Measurements from ENCODE around the gene FPR2. TPM values are rescaled to one million over a fixed set of nuclear protein-coding genes. Genes with fewer than 3 reads are reported as not detected.
A peak's percentile ranks its signal among the peaks of the same experiment; 100 is the strongest.

The FPR2 gene
- total and polyA plus RNA-seq, 9 of the 15 experiments (the other 6 are each of a cell fraction or from before 2014, with no cell fraction given) = 0.03 to 0.15 (median 0.07) TPM; not detected in 6

DNA sequence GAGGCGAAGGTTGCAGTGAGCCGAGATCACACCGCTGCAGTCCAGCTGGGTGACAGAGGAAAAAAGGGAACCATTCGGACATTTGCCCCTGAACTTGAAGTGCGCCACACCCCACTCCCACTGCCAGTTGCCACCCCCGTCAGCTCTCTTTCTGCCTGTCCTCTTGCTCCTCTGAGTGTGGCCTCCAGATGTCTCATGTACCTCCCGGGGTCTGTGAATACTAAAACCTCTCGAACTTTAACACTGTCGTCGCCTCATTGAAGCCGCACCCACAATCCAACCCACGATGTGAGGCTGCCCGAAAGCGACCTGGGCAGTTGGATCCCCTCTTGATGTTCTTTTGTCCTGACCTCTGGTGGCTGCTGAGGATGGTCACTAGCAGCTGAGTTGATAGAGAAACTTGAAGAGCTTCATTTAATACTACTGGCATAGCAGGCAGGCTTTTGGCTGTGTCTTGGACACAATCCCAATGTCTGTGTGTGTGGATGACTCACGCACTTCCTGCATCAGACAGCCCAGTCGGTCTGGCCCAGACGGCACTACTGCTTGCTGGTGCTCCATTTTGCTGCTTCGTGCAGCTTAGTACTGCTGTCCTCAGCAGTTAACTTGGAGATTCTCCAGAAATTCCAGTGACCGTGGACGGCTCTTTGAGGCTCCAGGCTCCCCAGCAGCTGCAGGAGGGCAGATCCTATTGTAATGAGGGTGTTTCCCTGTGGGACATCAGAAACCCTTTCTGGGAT, 38.2 kb downstream of the FPR2 start:
- peak; percentile 97 for FAIRE-seq
- H3K4me3 ChIP-seq = no peak overlapping the region
- no peak for TF ChIP-seq NUFIP1 (IDR thresholded peaks at IDR 0.05; ENCODE audit: partially characterized antibody)
- TF ChIP-seq, protein P1, sequence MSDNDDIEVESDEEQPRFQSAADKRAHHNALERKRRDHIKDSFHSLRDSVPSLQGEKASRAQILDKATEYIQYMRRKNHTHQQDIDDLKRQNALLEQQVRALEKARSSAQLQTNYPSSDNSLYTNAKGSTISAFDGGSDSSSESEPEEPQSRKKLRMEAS (CRISPR knock-in tag; IDR thresholded peaks at IDR 0.05) = no peak
- no peak for TF ChIP-seq STAT5A (IDR thresholded peaks at IDR 0.05; ENCODE audit: borderline replicate concordance, low read length)
- peak; percentile 47; the same call in 1 of the 2 replicates for TF ChIP-seq SMAD3 (CRISPR knock-in tag; conservative IDR thresholded peaks at IDR 0.05)
- no peak for TF ChIP-seq ZNF3 (CRISPR knock-in tag; IDR thresholded peaks at IDR 0.05)
- no peak for TF ChIP-seq ARNT (IDR thresholded peaks at IDR 0.05)
- TF ChIP-seq THRA (IDR thresholded peaks at IDR 0.05) = no peak
- TF ChIP-seq ZNF75A (CRISPR knock-in tag; IDR thresholded peaks at IDR 0.05) = no peak
- TF ChIP-seq HDAC6 (IDR thresholded peaks at IDR 0.05; ENCODE audit: low read depth, low read length) = no peak
- no peak for TF ChIP-seq MCM2 (IDR thresholded peaks at IDR 0.05; ENCODE audit: low read depth)
- TF ChIP-seq TOE1 (IDR thresholded peaks at IDR 0.05; ENCODE audit: borderline replicate concordance) = no peak
- TF ChIP-seq TOE1 (CRISPR knock-in tag; IDR thresholded peaks at IDR 0.05; ENCODE audit: borderline replicate concordance, low read depth) = no peak
- no peak for TF ChIP-seq ZSCAN32 (CRISPR knock-in tag; IDR thresholded peaks at IDR 0.05)
- no peak for TF ChIP-seq KLF10 (CRISPR knock-in tag; IDR thresholded peaks at IDR 0.05)
- TF ChIP-seq, protein P2, sequence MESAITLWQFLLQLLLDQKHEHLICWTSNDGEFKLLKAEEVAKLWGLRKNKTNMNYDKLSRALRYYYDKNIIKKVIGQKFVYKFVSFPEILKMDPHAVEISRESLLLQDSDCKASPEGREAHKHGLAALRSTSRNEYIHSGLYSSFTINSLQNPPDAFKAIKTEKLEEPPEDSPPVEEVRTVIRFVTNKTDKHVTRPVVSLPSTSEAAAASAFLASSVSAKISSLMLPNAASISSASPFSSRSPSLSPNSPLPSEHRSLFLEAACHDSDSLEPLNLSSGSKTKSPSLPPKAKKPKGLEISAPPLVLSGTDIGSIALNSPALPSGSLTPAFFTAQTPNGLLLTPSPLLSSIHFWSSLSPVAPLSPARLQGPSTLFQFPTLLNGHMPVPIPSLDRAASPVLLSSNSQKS (CRISPR knock-in tag; IDR thresholded peaks at IDR 0.05) = no peak
- no peak for TF ChIP-seq RBM17 (IDR thresholded peaks at IDR 0.05; ENCODE audit: borderline replicate concordance, low read depth, low read length)
- TF ChIP-seq PRPF4 (IDR thresholded peaks at IDR 0.05; ENCODE audit: insufficient read depth, low read depth, low read length, poor library complexity, severe bottlenecking) = no peak
- TF ChIP-seq EP300 (IDR thresholded peaks at IDR 0.05; ENCODE audit: low read length) = peak; percentile 62
- no peak for TF ChIP-seq MED1 (CRISPR knock-in tag; IDR thresholded peaks at IDR 0.05; ENCODE audit: borderline replicate concordance)
- TF ChIP-seq ZNF174 (CRISPR knock-in tag; IDR thresholded peaks at IDR 0.05) = peak; percentile 21; the same call in 1 of the 2 replicates
- no peak; the same call in 1 of the 2 replicates for TF ChIP-seq MAFK (IDR thresholded peaks at IDR 0.05; ENCODE audit: low read length)
- no peak for TF ChIP-seq KDM2B (CRISPR knock-in tag; IDR thresholded peaks at IDR 0.05)

More for the DNA sequence above, 38.2 kb downstream of the FPR2 start:
- Histone ChIP-seq H3K9me1 (ENCODE audit: control insufficient read depth, insufficient read depth, low read length) (no peaks in the 10 kb centered on the region), H3K9me3 (replicated peaks; ENCODE audit: control insufficient read depth, insufficient read depth, low read depth, low read length) (peaks cover 9% of the 10 kb centered on the region), H3K27ac (ENCODE audit: extremely low read depth, low read depth, low read length) (peak overlapping the region; percentile 97), H3K79me2 (ENCODE audit: control insufficient read depth, insufficient read depth, low read length) (peaks cover 27% of the 10 kb centered on the region), H3K27me3 (ENCODE audit: control insufficient read depth in 2 of 2, insufficient read depth in 2 of 2, low read length in 2 of 2) (no peaks in the 10 kb centered on the region), H3K4me1 (replicated peaks in 1 of 2; ENCODE audit: control insufficient read depth in 2 of 2, insufficient read depth in 2 of 2, low read length in 2 of 2) (peaks cover 31 to 74% of the 10 kb centered on the region in 2 experiments), H2AFZ (ENCODE audit: low read depth, low read length) (peak overlapping the region; percentile 69), H4K20me1 (replicated peaks; ENCODE audit: control insufficient read depth, insufficient read depth, low read length) (no peaks in the 10 kb centered on the region), H3K36me3 (ENCODE audit: control insufficient read depth, insufficient read depth, low read length) (0 out of 3 replicates have a peak, but pooled peaks cover 2% of the 10 kb centered on the region), H3K9ac (ENCODE audit: insufficient read depth in 1 of 2, low read depth in 2 of 2, low read length in 2 of 2) (peak overlapping the region; percentile 74 to 85; a peak in 3 of 4 replicates), H3K4me2 (ENCODE audit: insufficient read depth, low read length) (peak overlapping the region; percentile 81)
- BruUV-seq (replicated peaks) = no TSS peak
- POLR2A ChIA-PET = interaction anchor here (1.0 to 1.6 kb wide), 4 partner anchors 10 to 104 kb away, joined by 3 to 9 read pairs (median 4); no protein-coding TSS in a partner anchor
- ATAC-seq = peak; percentile 81
- in situ Hi-C loops (cut with MboI) (no loop called here), intact Hi-C loops (cut with micrococcal nuclease) (loop anchor here (5.0 kb wide), 1 partner anchor 97 kb away; no protein-coding TSS in a partner anchor)
- CTCF ChIA-PET (ENCODE audit: low intra/inter-chr PET ratio) = interaction anchor here (0.6 kb wide), 1 partner anchor 10 kb away, joined by 3 read pairs; no protein-coding TSS in a partner anchor
- WGBS (ENCODE audit: insufficient coverage, low coverage, missing lambda C conversion rate) = 19% methylated on average over 16 of the region's 20 CpGs
- DNase-seq (ENCODE audit: extremely low read depth in 1 of 4, low spot score in 3 of 4) = peak; percentile 59 to 88 (median 66)

All from K562 (cell line).